Lung (tissue), 12 donors: ENCODE measurements around the gene COLGALT1. TPM values are rescaled to one million over a fixed set of nuclear protein-coding genes. Genes with fewer than 3 reads are reported as not detected.
"Not testable (repeated sequence)": the region's sequence is repeated elsewhere in the genome, so short reads cannot be mapped to it uniquely, and the experiment has no call there.

ENCODE experiments used
- ATAC-seq: fragments of 200-7000 bp; cut with Tn5 transposase; one replicate; pipeline ENCODE4 v1.9.1; 2020; ENCODE audit warnings: moderate number of reproducible peaks; ENCODE audit not compliant: insufficient read depth, low FRiP score
- DNase-seq, 3 donors: peaks; one replicate each; pipeline ENCODE4 v3.0.0-alpha.2; 2013 to 2017
- H3K27ac ChIP-seq, 2 donors: one replicate each; pipeline ENCODE4 v1.5.1; 2013; ENCODE audit warnings: mild to moderate bottlenecking in 2 of 2, moderate library complexity in 2 of 2, control low read depth in 1 of 2, inconsistent platforms in 1 of 2, low read depth in 1 of 2, low read length in 1 of 2
- H3K27me3 ChIP-seq, 3 donors: one replicate each; pipeline ENCODE4 v1.5.1; 2013; ENCODE audit warnings: low read length in 2 of 3; ENCODE audit not compliant: control insufficient read depth in 3 of 3, insufficient read depth in 3 of 3
- H3K36me3 ChIP-seq, 4 donors: one replicate each; pipeline ENCODE4 v1.5.1; 2013; ENCODE audit warnings: low read length in 4 of 4, mild to moderate bottlenecking in 1 of 4, moderate library complexity in 1 of 4; ENCODE audit not compliant: control insufficient read depth in 4 of 4, insufficient read depth in 4 of 4
- H3K4me1 ChIP-seq, 5 donors: one replicate each; pipeline ENCODE4 v1.5.1; 2013; ENCODE audit warnings: low read length in 5 of 5, mild to moderate bottlenecking in 2 of 5, moderate library complexity in 1 of 5; ENCODE audit not compliant: control insufficient read depth in 5 of 5, insufficient read depth in 5 of 5
- H3K4me3 ChIP-seq: one replicate; pipeline ENCODE4 v1.5.1; 2013; ENCODE audit warnings: mild to moderate bottlenecking, control low read depth, moderate library complexity
- H3K9ac ChIP-seq, 2 donors: one replicate each; pipeline ENCODE4 v1.5.1; 2013; ENCODE audit warnings: low read length in 2 of 2, control low read depth in 1 of 2; ENCODE audit not compliant: insufficient read depth in 1 of 2
- H3K9me3 ChIP-seq, 4 donors: one replicate each; pipeline ENCODE4 v1.5.1; 2013; ENCODE audit warnings: low read length in 3 of 4, mild to moderate bottlenecking in 1 of 4, moderate library complexity in 1 of 4; ENCODE audit not compliant: control insufficient read depth in 4 of 4, insufficient read depth in 3 of 4
- WGBS, 2 donors: extraction: QIAGEN DNeasy Blood & Tissue Kit; methylation state at CpG; one replicate each; pipeline ENCODE4 v1.1.7; 2013; 5-methylcytosine and 5-hydroxymethylcytosine counted together
- polyA plus RNA-seq, 2 donors: library from polyadenylated mRNA; stranded (reverse); fragments of 200-250 nt; gene quantifications; one replicate each; pipeline ENCODE4 v1.2.1, GENCODE V29; 2013
- total RNA-seq, 2 donors: library from RNA; depleted of rRNA in 1 of 2; stranded (reverse); fragments of >200 nt in 1 of 2; gene quantifications; one replicate each; pipeline ENCODE4 v1.2.1, GENCODE V29; 2014 to 2021
- TF ChIP-seq, protein P1 (sequence below): IDR thresholded peaks from 2 replicates; pipeline ENCODE4 v1.5.1; 2012; ENCODE audit warnings: mild to moderate bottlenecking; ENCODE audit errors: control extremely low read depth, extremely low read depth
- donor health status: control.
- donor health status: control.
- donor health status: Bipolar disorder and iron deficiency.
- donor health status: healthy.
- donor health status: DM: yes; HTN: yes; CAD: no.

COLGALT1 gene
- total and polyA plus RNA-seq, 4 donors: 39.9 to 129 (median 85.1) TPM

DNA sequence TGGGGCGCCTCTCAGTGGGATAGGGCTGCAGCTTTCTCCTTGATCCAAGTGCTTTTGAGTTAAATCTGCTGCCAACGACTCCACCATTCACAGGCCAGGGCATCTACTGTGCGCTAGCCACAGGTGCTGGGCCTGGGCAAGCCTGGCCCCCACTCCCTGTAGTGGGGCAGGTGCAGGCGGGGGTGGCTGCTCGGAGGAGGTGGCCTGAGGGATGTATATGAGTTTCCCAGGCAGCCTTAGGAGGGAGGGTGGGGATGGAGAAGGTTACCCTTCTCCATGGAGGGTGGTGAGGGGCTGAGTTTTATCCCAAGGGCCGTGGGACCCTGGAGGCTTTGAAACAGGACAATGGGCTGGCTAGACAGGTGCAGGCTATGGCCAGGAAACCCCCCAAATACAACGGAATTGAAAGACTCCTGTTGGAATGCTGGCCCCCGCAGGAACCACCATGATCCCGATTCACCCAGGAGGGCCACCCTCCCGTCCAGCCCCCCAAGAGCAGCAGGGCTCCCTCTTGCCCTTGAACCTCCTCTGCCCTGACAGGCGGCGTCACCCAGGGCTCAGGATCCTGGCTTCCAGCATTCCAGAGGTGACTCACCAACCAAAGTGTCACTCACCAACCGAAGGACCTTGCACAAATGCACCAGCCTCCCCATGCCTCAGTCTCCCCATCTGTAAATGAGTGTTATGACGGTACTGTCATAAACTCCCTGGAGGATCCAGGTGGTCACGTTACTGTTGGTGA lies 39.9 kb upstream of the COLGALT1 start:
- Histone ChIP-seq H3K27ac (no peak overlapping the region), H3K4me3 (no peak overlapping the region), H3K4me1 (peaks cover 0 to 10% (median 0%) of the 10 kb centered on the region in 5 donors), H3K36me3 (peaks cover 4 to 18% (median 14%) of the 10 kb centered on the region in 4 donors), H3K9me3 (peaks cover 0 to 9% (median 7%) of the 10 kb centered on the region in 4 donors), H3K9ac (no peak overlapping the region), H3K27me3 (no peaks in the 10 kb centered on the region)
- ATAC-seq (no peak), DNase-seq (no peak)
- TF ChIP-seq, protein P1, sequence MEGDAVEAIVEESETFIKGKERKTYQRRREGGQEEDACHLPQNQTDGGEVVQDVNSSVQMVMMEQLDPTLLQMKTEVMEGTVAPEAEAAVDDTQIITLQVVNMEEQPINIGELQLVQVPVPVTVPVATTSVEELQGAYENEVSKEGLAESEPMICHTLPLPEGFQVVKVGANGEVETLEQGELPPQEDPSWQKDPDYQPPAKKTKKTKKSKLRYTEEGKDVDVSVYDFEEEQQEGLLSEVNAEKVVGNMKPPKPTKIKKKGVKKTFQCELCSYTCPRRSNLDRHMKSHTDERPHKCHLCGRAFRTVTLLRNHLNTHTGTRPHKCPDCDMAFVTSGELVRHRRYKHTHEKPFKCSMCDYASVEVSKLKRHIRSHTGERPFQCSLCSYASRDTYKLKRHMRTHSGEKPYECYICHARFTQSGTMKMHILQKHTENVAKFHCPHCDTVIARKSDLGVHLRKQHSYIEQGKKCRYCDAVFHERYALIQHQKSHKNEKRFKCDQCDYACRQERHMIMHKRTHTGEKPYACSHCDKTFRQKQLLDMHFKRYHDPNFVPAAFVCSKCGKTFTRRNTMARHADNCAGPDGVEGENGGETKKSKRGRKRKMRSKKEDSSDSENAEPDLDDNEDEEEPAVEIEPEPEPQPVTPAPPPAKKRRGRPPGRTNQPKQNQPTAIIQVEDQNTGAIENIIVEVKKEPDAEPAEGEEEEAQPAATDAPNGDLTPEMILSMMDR: no peak
- 90 to 92% methylated on average over 15 of the region's 15 CpGs for WGBS, 2 donors

- ATAC-seq (no peak), DNase-seq (peak in 1 of 3 donors; percentile 20)
- whole genome bisulfite sequencing, 2 donors: 100% methylated on average over 1 of the region's 1 CpG
- H3K36me3 ChIP-seq: peaks cover 4 to 20% (median 15%) of the 10 kb centered on the region in 4 donors
- H3K4me1 ChIP-seq: peaks cover 0 to 3% (median 0%) of the 10 kb centered on the region in 5 donors
- no peak overlapping the region for H3K4me3 ChIP-seq
- TF ChIP-seq, protein P1: no peak
- H3K27ac ChIP-seq: no peak overlapping the region
- H3K27me3 ChIP-seq: no peaks in the 10 kb centered on the region
- no peak overlapping the region for H3K9ac ChIP-seq
- peaks cover 0 to 9% (median 7%) of the 10 kb centered on the region in 4 donors for H3K9me3 ChIP-seq
These were observed 37.6 kb upstream of the COLGALT1 start for GRCh38 chr19:17517898-17518297.

DNA sequence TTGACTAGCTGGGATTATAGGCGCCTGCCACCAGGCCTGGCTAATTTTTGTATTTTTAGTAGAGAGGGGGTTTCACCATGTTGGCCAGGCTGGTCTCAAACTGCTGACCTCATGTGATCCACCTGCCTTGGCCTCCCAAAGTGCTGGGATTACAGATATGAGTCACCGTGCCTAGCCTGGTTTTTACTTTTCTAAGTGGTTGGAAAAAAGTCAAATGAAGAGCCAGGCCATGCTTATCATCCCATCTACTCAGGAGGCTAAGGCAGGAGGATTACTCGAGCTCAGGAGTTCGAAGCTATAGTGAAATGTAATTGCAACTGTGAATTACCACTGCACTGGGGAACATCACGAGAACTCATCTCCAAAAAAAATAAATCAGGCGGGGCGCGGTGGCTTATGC lies 36.8 kb upstream of the COLGALT1 start:
- H3K27ac ChIP-seq: not testable (repeated sequence)

GRCh38 chr19:17519967-17520366 lies 35.5 kb upstream of the COLGALT1 start:
- WGBS, 2 donors: 88% methylated on average over 9 of the region's 9 CpGs
- DNase-seq: no peak
- TF ChIP-seq, protein P1: no peak
- H3K27me3 ChIP-seq: no peaks in the 10 kb centered on the region
- H3K9me3 ChIP-seq: peaks cover 0 to 10% (median 8%) of the 10 kb centered on the region in 4 donors
- peaks cover 4 to 20% (median 15%) of the 10 kb centered on the region in 4 donors for H3K36me3 ChIP-seq
- H3K4me1 ChIP-seq: peaks cover 0 to 9% (median 0%) of the 10 kb centered on the region in 5 donors
- no peak overlapping the region for H3K27ac ChIP-seq
- no peak overlapping the region for H3K4me3 ChIP-seq
- no peak overlapping the region for H3K9ac ChIP-seq
- ATAC-seq: no peak

More for the DNA sequence above, 36.8 kb upstream of the COLGALT1 start:
- H3K9me3 ChIP-seq, DNase-seq, H3K27me3 ChIP-seq, H3K9ac ChIP-seq, H3K4me3 ChIP-seq, H3K4me1 ChIP-seq, ATAC-seq: not testable (repeated sequence)
- H3K36me3 ChIP-seq: peaks cover 4 to 20% (median 15%) of the 10 kb centered on the region in 4 donors
- 92% methylated on average over 8 of the region's 8 CpGs for WGBS, 2 donors
